Measurements from ENCODE around the gene SCARB1. TPM values are rescaled to one million over a fixed set of nuclear protein-coding genes. Genes with fewer than 3 reads are reported as not detected.

Gene SCARB1
- polyA plus RNA-seq, 1 donor = 20.7 TPM

DNA sequence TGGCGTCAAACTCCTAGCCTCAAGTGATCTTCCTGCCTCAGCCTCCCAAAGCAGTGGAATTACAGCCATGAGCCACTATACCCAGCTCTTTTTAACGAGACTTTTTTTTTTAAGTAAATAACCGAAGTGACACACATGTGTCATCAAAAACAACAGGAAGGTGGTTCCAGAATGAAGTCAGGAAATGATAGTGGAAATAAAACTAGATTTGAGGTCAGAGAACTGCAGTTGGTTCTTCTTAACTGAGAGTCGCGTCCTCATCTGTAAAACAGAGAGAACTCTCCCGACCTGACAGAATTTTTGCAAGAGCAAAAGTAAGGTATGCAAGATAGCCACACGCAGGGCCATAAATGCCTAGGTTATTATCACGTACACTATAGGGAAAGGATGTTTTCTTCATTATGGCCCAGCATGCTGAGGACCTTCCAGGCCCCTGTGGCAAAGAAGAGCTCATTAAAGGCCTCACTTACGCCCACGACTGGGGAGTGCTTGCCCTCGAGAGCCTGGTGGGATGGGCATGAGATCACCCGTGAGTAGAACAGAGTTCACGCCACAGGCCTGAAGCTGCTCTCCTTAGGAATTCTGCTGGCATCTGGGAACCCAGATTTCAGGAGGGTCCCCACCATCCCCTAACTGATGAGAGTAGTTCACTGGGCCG is 67.2 kb downstream of the SCARB1 start:
- no peak for DNase-seq (ENCODE audit: low read depth)

DNA sequence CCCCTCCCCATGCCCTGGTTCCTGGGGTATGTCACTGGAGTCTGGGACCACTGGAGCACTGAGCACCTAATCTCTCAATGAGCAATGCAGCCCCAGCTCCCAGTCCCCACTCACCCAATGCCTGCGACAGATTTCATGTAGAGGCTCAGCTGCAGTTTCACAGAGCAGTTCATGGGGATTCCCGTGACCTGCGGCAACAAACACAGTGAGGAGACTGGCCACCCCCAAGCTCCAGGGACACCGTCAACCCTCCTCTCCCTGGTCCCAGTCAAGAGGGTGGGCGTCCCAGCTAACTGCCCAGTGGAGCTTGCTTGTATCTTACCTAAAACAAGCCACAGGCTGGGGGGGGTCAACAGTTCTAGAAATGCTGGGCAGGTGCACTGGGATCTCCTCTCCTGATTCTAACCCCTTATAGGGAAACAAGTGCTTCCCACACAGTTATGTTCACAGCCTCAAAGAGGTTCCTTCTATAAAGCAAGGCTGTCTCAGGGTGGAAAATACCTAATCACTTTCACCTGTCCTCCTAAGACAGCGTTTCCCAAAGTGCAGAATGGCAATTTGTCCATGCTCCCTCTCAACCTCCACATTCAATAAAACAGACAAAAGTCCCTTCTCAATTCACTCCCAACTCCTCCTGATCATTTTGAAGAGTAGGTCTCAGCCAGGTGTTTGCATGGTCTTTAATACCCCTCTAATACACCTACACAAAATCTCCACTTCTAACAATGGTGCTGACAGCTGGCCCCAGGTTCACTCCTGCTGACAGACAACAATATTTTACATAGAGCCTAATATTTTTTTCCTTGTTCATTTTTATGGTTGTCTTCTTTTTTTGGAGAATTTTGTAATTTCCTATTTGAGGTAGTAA is 68.3 kb downstream of the SCARB1 start:
- DNase-seq (ENCODE audit: low read depth) = no peak

DNA sequence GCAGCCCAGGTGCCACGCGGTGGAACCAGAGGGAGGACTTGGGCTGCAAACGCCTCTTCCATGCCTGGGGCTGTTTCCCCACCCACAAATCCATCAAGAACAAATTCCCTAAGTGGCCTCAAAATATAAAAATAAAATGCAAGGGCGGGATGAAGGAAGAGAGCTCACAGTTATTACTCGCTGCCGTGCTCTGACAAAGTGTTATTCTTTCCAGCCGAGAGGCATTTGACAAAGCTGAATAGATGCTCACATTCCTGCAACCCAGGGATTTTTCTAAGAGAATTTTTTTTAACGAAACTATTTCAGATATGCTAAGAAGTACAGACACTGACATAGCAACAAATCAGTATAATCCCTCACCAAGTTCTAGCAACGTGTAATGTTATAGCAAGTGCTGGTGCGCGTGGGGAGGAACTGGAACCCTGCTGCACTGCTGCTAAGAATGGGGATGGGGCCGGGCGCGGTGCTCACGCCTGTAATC is 70.7 kb downstream of the SCARB1 start:
- DNase-seq (ENCODE audit: low read depth) = no peak

DNA sequence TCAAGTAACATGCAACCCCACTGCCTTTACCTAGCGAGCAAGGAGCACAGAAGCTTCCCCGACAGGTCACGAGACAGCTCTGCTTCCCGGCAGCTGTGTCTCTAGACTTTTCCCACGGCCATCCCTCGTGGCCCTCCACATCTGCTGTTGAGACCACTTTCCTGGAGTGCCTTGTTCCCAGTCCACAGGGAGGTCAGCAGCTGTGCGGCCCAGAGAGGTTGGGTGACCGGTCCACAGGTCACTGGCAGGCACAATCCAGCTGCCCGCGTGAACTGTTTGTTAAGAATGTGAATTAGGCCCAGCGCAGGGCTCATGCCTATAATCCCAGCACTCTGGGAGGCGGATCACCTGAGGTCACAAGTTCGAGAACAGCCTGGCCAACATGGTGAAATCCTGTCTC is 71.5 kb downstream of the SCARB1 start:
- no peak for DNase-seq (ENCODE audit: low read depth)

DNA sequence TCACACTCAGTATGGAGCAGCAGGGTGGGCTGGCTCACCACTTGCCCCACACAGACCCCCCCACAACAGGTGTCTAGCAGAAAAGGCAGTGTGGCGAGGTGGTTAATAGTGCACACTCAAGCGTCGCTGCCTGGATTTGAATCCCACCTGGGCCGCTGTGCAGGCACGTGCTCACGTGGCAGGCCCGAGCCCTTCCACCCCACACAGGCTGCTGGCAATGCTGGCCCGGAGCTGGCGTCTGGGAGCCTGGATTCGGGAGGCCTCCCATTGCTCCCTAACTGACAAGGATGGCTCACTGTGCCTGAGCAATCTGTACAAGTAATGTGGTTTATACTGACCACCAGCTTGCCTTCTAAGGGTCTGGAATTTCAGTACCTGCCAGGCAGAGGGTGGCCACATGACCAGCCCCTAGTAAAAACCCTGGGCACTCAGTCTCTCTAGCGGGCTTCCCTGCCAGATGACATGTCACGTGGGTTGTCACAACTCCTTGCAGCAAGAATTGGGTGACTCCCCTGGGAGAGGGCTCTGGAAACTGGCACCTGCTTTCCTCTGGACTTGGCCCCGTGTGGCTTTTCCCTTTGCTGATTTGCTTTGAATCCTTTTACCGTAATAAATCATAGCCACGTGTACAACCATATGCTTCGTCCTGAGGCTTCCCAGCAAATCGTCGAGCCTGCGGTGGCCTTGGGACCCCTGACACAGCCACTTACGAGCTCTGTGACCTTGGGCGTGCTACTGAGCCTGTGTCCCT is 72.8 kb downstream of the SCARB1 start:
- no peak for DNase-seq (ENCODE audit: low read depth)

DNA sequence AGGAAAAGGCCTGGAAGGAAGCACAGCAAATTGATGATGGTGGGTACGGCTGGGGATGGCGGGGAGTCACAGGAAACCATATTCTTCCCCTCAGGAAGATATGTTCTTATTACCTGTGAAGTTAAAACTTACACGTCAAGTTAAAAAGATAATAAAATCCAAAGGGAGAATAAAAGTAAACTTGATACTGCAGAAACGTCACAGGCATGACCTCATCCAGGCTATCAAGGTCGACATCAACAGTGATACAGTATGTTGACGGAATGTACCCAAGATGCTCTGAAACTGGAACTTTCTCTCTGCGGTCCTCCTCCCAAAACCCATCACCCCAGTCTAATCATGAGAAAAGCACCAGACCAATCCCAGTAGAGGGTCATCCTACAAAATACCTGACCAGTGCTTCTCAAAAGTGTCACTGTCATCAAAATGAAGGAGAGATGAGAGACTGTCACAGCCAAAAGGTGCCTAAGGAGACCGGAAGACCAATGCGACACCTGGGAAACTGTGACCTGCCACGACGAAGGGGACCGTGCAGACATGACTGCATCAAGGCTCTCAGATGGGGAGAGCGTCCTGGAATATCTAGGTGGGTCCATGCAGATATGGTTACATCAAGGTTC is 74.6 kb downstream of the SCARB1 start:
- no peak for DNase-seq (ENCODE audit: low read depth)

DNA sequence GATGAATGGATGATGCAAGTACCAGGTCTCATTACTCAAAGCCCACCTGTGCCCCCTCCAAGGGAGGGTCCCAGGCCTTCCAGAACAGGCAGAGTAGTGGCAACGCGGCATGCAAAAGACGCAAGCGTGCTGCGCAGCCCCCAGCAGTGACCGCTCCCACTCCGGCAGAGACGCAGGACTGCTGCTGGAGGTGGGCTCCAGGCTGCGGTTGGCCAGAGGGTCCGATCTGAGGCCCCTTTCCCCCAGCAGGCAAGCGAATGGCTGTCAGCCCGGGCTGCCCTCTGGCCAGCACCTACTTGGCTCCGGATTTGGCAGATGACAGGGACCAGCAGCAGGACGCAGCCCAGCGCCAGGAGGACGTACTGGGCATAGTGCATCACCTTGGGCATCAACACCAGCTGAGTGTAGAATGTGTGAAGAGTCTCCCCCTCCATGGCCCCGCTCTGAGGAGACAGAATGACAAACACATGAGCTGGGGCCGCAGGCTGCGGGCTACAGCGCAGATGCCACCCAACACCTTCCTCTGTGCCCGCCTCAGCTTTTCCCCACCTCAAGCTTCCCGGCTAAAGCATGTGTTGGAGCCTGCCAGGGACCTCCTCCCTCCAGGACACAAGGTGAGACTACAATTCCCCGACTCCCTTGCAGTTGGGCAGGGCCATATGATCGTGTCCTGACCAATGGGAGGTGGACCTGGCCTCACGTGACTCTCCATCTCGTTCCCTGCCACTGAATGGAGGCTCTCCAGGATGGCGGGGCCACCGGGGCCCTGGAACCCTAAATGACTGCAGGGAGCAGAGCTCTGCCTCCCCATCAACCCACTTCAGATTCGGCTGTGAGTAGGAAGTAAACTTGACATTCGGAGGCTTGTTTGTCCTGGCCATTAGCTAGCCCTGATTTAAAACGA is 77.4 kb downstream of the SCARB1 start:
- DNase-seq (ENCODE audit: low read depth) = peak; percentile 72

DNA sequence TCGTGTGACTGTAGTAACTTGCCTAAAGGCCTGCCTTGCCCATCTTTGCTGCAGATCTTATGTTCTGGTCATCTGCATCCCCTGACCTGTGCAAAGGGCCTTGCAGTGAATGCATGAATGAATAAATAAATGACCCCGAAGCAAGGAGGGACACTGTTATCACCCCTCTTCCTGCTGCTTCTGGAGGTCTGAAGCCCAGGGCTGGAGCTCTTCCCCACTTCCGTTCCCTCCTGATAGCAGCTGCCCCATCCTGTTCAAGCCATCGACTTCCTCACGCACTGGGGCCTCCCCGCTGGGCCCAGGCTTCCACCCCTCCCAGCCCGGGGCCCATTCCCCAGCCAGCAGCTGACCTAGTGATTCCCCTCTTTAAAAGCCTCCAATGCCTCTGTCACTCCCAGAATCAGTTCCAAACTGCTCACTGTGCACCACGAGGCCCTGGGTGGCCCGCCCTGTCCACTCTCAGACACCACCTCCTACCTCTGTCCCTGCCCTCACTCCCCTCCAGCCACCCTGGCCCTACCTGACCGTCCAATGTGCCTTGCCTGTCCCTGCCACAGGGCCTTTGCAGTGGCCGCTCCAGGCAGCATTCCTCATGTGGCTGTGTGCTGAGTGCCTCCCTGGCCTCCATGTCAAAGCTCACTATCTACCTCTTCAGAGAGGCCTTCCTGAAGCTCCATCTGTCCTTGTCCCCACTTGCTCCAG is 78.6 kb downstream of the SCARB1 start:
- DNase-seq (ENCODE audit: low read depth) = no peak

- no peak for DNase-seq (ENCODE audit: low read depth)
Observed at GRCh38 chr12:124783087-124783486, 80.6 kb downstream of the SCARB1 start.

DNA sequence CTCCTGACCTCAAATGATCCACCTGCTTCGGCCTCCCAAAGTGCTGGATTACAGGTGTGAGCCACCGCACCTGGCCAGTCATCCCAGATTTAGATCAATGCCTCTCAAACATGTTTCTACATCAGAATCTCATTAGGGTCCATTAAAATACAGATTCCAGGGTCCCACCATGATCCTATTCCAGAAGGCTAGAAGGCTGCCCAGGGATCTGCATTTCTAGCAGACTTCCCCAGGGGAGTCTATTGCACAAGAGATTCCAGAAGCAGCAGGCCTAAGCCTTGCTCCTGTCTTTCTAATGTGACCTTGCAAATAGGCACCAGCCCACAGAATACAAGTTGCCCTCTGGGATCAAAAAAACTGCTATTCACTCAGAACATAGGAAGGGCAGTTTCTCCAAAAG is 81.5 kb downstream of the SCARB1 start:
- DNase-seq (ENCODE audit: low read depth) = no peak

DNA sequence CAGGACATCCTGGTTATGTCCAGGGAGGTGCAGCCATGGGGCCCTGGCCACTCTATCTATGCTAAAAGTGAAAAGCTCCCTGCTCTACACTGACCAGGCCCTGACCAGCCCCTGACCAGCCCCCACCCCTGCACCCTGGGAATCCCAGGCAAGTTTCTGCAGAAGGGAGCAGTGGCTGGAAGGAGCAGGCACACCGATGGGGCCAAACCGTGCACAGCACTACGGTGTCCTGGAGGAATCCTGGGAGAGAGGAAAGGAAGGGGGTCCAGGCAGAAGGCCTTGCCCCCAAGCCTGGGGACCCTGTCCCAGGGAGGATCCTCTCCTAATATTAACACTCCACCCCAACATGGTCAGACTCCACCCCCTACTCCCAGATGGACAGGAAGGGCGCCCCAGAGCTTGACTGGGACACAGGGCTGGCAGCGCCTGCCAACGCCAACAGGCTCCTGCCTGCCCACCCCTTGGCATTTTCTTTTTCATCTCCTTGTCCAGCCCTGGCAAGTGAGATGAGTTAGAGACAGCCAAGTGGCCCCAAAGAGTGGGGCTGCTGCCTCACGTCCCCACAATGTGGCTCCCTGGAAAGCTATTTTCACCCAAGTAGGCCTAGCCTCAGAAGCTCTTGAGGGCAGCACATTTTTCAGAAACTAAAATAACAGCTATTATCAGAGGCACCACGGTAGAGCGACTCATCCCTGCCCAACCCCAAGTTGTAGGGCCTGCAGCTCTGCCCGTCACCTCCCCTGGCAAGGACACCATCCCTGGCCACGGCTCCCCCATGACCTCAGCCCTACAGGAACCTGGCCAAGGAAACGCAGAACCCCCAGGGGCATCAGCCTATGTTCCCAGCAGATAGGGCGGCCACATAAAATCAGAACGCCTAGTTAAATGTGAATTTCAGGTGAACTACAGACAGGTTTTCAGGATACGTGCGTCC is 82.6 kb downstream of the SCARB1 start:
- no peak for DNase-seq (ENCODE audit: low read depth)

- no peak for DNase-seq (ENCODE audit: low read depth)
Observed at GRCh38 chr12:124780336-124780735, 83.3 kb downstream of the SCARB1 start.

DNA sequence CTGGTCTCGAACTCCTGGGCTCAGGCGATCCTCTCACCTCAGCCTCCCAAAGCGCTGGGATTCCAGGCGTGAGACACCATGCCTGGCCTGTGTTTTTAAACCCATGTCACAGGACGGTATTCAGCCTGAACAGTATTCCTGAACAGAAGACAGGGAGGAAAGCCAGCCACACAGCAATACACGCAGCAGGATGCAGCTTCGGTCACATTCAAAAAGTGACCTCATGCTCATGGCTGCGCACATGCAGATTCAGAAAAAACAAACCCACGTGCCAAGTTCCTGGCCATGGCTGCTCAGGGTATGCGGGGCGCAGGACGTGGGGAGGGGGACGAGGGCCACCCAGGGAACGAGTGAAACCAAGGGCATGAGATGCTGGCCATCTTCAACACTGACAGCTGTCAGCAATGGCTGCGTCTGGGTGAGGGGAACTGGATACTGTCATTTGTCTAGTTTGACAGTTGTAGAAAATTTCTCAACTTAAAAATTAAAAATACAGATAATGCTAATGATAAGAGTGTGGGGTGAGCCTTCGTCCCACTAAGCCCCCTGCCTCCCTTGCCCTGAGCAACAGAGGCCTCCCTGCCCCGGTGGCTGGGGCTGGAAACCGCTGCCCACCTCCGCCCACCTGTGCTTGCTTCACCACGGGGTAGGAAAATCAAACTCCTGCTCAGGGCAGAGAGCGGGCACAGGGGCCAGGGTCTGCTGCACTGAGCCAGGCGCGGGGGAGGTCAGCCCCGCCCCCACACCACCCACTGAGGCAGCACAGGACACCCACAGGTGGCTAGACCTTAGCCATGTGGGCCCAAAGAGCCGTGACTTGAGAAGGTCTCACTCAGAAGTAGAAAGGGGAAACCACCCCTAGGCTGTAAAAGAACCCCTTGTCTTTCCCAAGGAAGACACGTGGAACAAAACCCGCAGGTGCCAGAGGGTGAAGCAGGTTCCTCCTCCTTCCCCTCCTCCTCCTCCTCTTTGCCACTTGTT is 84.2 kb downstream of the SCARB1 start:
- DNase-seq (ENCODE audit: low read depth) = peak; percentile 45

DNA sequence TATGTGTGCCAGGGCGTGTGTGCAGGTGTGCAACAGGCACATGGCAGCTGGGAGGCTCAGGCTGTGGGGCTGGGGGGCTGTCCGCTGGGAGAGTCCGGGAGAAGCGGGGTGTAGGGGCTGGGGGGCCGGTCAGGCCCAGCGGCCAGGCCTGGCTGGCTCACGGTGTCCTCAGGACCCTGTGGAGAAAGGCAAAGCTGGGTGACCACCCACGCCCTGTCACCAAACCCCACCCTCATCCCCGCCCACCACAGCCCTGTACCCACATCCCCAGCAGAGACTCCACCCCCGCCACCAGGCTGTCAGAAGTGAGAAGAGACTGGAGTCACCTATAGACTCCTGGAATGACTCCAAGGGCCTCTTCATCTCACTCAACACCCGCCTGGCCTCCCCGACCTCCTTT is 85.3 kb downstream of the SCARB1 start:
- no peak for DNase-seq (ENCODE audit: low read depth)

- no peak for DNase-seq (ENCODE audit: low read depth)
Observed at GRCh38 chr12:124777399-124778372, 86.0 kb downstream of the SCARB1 start.

- no peak for DNase-seq (ENCODE audit: low read depth)
Observed at GRCh38 chr12:124776125-124776513, 87.5 kb downstream of the SCARB1 start.
